Nephron (organoid): ENCODE results near the gene ZNF263.

ENCODE experiments used
- H3K27ac Mint-ChIP-seq, 3 experiments: 2 replicates each; pipeline ENCODE4 v1.8.0; 2020; ENCODE audit warnings: mixed read lengths in 3 of 3, mild to moderate bottlenecking in 2 of 3, moderate library complexity in 1 of 3
- H3K27me3 Mint-ChIP-seq: 2 replicates; pipeline ENCODE4 v1.8.0; 2021; ENCODE audit warnings: low read depth, mild to moderate bottlenecking, moderate library complexity, mixed read lengths
- H3K36me3 Mint-ChIP-seq: 2 replicates; pipeline ENCODE4 v1.8.0; 2020; ENCODE audit warnings: low read depth, mixed read lengths
- H3K4me1 Mint-ChIP-seq: 2 replicates; pipeline ENCODE4 v1.8.0; 2020; ENCODE audit warnings: mixed read lengths
- H3K4me3 Mint-ChIP-seq, 3 experiments: 2 replicates each; pipeline ENCODE4 v1.8.0; 2020; ENCODE audit warnings: mild to moderate bottlenecking in 3 of 3, mixed read lengths in 3 of 3, moderate library complexity in 2 of 3
- H3K9me3 Mint-ChIP-seq: 2 replicates; pipeline ENCODE4 v1.8.0; 2020; ENCODE audit warnings: mixed read lengths
- CTCF ChIP-seq, 3 experiments: fragments of 200-600 bp; sonication (generic); IDR thresholded peaks; one replicate each; pipeline ENCODE4 v1.5.0; 2021; ENCODE audit warnings: antibody characterized with exemption in 3 of 3; ENCODE audit not compliant: unreplicated experiment in 3 of 3

The ZNF263 gene

GRCh38 chr16:3295783-3296182 lies 12.5 kb downstream of the ZNF263 start:
- Mint-ChIP-seq H3K4me1 (no peaks in the 10 kb centered on the region), H3K4me3 (peak overlapping the region in 1 of 3 experiments; percentile 34), H3K27ac (no peak overlapping the region), H3K9me3 (peaks cover 81% of the 10 kb centered on the region), H3K27me3 (no peaks in the 10 kb centered on the region), H3K36me3 (peaks cover 92% of the 10 kb centered on the region)
- TF ChIP-seq CTCF (IDR thresholded peaks at IDR 0.05; ENCODE audit: unreplicated experiment in 3 of 3), result no peak

- H3K27ac Mint-ChIP-seq, result peak overlapping the region; percentile 88 to 90 (median 90)
- peaks cover 4% of the 10 kb centered on the region for H3K27me3 Mint-ChIP-seq
- H3K4me3 Mint-ChIP-seq, result peak overlapping the region; percentile 80 to 90 (median 86)
- H3K9me3 Mint-ChIP-seq, result peaks cover 73% of the 10 kb centered on the region
- H3K4me1 Mint-ChIP-seq, result no peaks in the 10 kb centered on the region
- peaks cover 97% of the 10 kb centered on the region for H3K36me3 Mint-ChIP-seq
- no peak for TF ChIP-seq CTCF (IDR thresholded peaks at IDR 0.05; ENCODE audit: unreplicated experiment in 3 of 3)
Observed at GRCh38 chr16:3304370-3304769, 21.1 kb downstream of the ZNF263 start.

- Mint-ChIP-seq H3K4me1 (no peaks in the 10 kb centered on the region), H3K9me3 (peaks cover 73% of the 10 kb centered on the region), H3K27ac (peak within 1 kb of the TSS; percentile 88 to 90 (median 90)), H3K4me3 (peak within 1 kb of the TSS; percentile 80 to 90 (median 86)), H3K36me3 (peaks cover 97% of the 10 kb centered on the region), H3K27me3 (peaks cover 4% of the 10 kb centered on the region)
- TF ChIP-seq CTCF (IDR thresholded peaks at IDR 0.05; ENCODE audit: unreplicated experiment in 3 of 3), result peak in 1 of 3 experiments; percentile 14
Observed at GRCh38 chr16:3305109-3306068, 22.1 kb downstream of the ZNF263 start, which contains the start of the genes TIGD7 and ZNF75A. Gene TIGD7, minus strand, starts transcription at chr16:3305430. Its CDS starts 4,816 bp downstream, at chr16:3300614. Gene ZNF75A, plus strand, starts transcription at chr16:3305497. Its CDS starts 2,932 bp downstream, at chr16:3308429.

- TF ChIP-seq CTCF (IDR thresholded peaks at IDR 0.05; ENCODE audit: unreplicated experiment in 3 of 3), result no peak
- H3K36me3 Mint-ChIP-seq, result peaks cover 97% of the 10 kb centered on the region
- H3K9me3 Mint-ChIP-seq, result peaks cover 73% of the 10 kb centered on the region
- no peaks in the 10 kb centered on the region for H3K4me1 Mint-ChIP-seq
- H3K4me3 Mint-ChIP-seq, result peak overlapping the region; percentile 80 to 82 (median 82)
- peaks cover 4% of the 10 kb centered on the region for H3K27me3 Mint-ChIP-seq
- H3K27ac Mint-ChIP-seq, result peak overlapping the region; percentile 81 to 90 (median 88)
Observed at GRCh38 chr16:3306078-3306477, 22.8 kb downstream of the ZNF263 start.

GRCh38 chr16:3311496-3311895 lies 28.2 kb downstream of the ZNF263 start:
- Mint-ChIP-seq H3K27me3 (peaks cover 9% of the 10 kb centered on the region), H3K4me1 (no peaks in the 10 kb centered on the region), H3K36me3 (peaks cover 100% of the 10 kb centered on the region), H3K9me3 (peaks cover 94% of the 10 kb centered on the region), H3K4me3 (no peak overlapping the region), H3K27ac (no peak overlapping the region)
- TF ChIP-seq CTCF (IDR thresholded peaks at IDR 0.05; ENCODE audit: unreplicated experiment in 3 of 3), result no peak
